Fibroblast of pulmonary artery (primary cell): Measurements from ENCODE around the gene JAK3.

Source experiments
- DNase-seq: peaks from one replicate; pipeline ENCODE4 v3.0.0-alpha.2; 2010; ENCODE audit warnings: low read depth
- H3K4me3 ChIP-seq: replicated peaks from 2 replicates; pipeline ENCODE4 v1.5.1; 2011; ENCODE audit warnings: low read depth, mild to moderate bottlenecking, control low read depth, low read length, moderate library complexity
- CTCF ChIP-seq: IDR thresholded peaks from 2 replicates; pipeline ENCODE4 v1.5.1; 2011; ENCODE audit warnings: mild to moderate bottlenecking, control low read depth, low read length, inconsistent platforms; ENCODE audit errors: missing control alignments

Gene JAK3

DNA sequence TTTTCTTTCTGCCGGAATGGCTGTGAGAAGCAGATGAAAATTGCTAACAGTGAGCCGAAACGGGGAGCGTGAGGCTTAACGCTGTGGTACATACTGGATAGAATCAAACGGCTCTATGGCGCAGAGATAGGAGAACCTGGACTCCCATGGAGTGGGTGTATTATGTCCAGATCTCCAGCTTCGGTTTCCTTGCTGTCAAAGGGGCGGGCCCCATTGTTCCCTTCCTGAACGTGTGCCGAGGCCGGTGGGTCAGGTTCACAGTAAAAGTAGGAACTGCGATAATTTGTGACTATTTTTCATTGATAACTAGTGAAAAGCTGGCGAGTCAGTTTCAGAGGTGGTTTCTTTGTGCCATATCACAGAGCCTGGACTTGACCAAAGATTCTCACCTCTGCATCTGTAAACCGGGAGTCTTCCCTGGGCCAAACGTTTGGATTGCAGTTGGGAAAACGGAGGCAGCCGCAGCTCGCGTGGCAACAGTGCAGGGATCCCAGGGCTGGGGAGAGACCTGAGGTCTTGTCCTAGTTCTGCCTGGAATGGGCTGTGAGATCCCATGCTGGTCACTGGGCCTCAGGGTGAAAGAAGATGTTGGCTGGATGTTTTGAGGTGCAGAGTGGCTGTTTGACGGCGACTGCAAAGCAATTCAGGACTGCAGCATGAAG, 12.7 kb upstream of the JAK3 start:
- TF ChIP-seq CTCF: no peak
- DNase-seq: no peak
- peak overlapping the region; percentile 87 for H3K4me3 ChIP-seq

DNA sequence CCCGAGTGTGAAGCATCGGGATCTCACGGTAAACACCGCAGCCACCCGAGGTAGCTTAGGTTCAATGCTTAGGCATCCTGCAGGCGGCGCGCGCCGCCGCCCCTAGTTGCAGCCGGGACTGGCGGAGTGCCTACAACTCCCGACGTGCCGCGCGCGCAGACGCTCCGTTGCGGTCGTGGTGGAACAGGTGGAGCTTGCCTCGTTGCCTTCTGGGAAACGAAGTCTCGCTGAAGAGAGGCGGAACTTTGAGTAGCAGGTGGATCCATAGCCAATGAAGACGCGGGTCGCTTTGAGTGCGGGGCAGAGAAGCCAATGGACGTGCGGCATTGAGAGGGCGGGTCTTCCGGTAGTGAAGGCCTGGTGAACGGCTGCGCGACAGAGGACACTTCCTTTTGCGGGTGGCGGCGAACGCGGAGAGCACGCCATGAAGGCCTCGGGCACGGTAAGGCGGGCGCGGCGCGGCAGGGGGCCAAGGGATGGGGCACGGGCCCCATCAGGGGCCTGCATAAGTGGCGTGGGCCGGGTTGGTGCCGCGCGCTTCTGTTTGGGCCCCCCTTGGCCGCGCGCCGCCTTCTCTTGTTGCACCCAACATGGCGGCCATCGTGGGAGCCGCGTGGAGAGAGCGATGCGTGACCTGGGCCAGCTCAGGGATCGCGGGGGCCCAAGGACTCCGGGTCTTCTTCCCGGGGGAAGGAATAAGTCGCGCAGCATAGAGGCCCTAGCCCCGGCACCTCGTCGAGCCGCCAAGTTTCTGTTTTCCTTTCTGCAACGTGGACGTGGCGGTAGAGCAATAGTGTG, 11.9 kb upstream of the JAK3 start, which contains the start of gene RPL18A:
Gene RPL18A, plus strand, starts transcription at position 378 of the 798 bp plus-strand sequence. Its CDS starts 47 bp downstream, at position 425.
- H3K4me3 ChIP-seq: peak within 1 kb of the TSS; percentile 87
- peak; percentile 100 for DNase-seq
- peak; percentile 84 for TF ChIP-seq CTCF

GRCh38 chr19:17855280-17856152, 7.7 kb upstream of the JAK3 start:
- peak; percentile 75 for DNase-seq
- H3K4me3 ChIP-seq: no peak overlapping the region
- TF ChIP-seq CTCF: peak; percentile 96

- DNase-seq: no peak
- no peak for TF ChIP-seq CTCF
- H3K4me3 ChIP-seq: no peak overlapping the region
Measured at GRCh38 chr19:17854061-17854460, 6.3 kb upstream of the JAK3 start.

- no peak for TF ChIP-seq CTCF
Measured at GRCh38 chr19:17848595-17849292, 962 bp upstream of the JAK3 start.

DNA sequence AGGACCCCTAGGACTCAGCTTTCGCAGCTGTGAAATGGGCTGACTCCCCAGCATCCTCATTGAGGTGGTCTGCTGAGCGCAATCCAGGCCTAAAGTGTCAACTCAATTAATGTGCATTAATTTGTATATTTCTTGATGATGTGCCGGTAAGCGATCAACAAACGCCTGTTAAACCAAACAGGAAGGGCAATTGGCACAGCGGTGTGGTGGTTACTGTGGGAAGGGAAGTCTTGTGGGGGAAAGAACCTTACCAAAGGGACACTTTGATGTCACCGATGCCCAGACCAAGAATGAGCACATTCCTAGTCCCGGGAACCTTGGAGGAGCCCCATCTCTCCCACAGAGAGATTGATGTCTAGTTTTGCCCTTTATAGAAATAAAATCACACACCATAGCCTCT, 1.6 kb downstream of the JAK3 start:
- no peak for DNase-seq
- no peak for TF ChIP-seq CTCF
- no peak overlapping the region for H3K4me3 ChIP-seq

More at GRCh38 chr19:17848595-17849292, 962 bp upstream of the JAK3 start:
- H3K4me3 ChIP-seq: no peak overlapping the region
- DNase-seq: no peak
